Vagina (tissue), 2 donors: ENCODE data around the gene ENTREP3. TPM values are rescaled to one million over a fixed set of nuclear protein-coding genes. Genes with fewer than 3 reads are reported as not detected.

Experiments
- DNase-seq, 2 donors: peaks; one replicate each; pipeline ENCODE4 v3.0.0-alpha.2; 2017; ENCODE audit errors: extremely low spot score in 2 of 2
- H3K27ac ChIP-seq: fragments of 200-600 bp; sonication (generic); one replicate; pipeline ENCODE4 v1.5.1; 2019
- H3K27me3 ChIP-seq: fragments of 200-600 bp; sonication (generic); one replicate; pipeline ENCODE4 v1.5.1; 2019
- H3K36me3 ChIP-seq, 2 donors: fragments of 200-600 bp; sonication (generic); one replicate each; pipeline ENCODE4 v1.5.1; 2017 to 2019
- H3K4me1 ChIP-seq: fragments of 200-600 bp; sonication (generic); one replicate; pipeline ENCODE4 v1.5.1; 2019
- H3K4me3 ChIP-seq, 2 donors: fragments of 200-600 bp; sonication (generic); 1 replicate in 1 of 2; 2 replicates in 1 of 2; pipeline ENCODE4 v1.5.1; 2016 to 2019
- H3K9me3 ChIP-seq: fragments of 200-600 bp; sonication (generic); one replicate; pipeline ENCODE4 v1.5.1; 2019
- POLR2A ChIP-seq, 2 donors: fragments of 450-650 bp; IDR thresholded peaks; one replicate each; pipeline ENCODE4 v1.6.1; 2017; ENCODE audit warnings: antibody characterized with exemption in 2 of 2, mild to moderate bottlenecking in 2 of 2, moderate library complexity in 2 of 2
- POLR2AphosphoS5 ChIP-seq, 2 donors: sonication (generic); formaldehyde crosslinking; IDR thresholded peaks; one replicate each; pipeline ENCODE4 v1.9.0; 2017; ENCODE audit warnings: antibody characterized with exemption in 2 of 2, mild to moderate bottlenecking in 2 of 2, low read depth in 1 of 2; ENCODE audit not compliant: insufficient read depth in 1 of 2
- intact Hi-C: fragments of 100-400 bp; cut with DNase I; formaldehyde crosslinking; loops from one replicate; pipeline ENCODE4 v1.15.1; 2023
- total RNA-seq: library from RNA; depleted of rRNA; stranded (reverse); fragments of >200 nt; gene quantifications from one replicate; pipeline ENCODE4 v1.2.3, GENCODE V29; 2016
- TF ChIP-seq, protein P1 (sequence below), 3 experiments: fragments of 450-650 bp in 2 of 3; fragments of 200-600 bp in 1 of 3; sonication (generic) in 1 of 3; IDR thresholded peaks; one replicate each; pipeline ENCODE4 v1.5.1; 2017 to 2019; ENCODE audit warnings: antibody characterized with exemption in 3 of 3, mild to moderate bottlenecking in 2 of 3, moderate library complexity in 2 of 3

ENTREP3 gene
- total RNA-seq, 1 donor from 2014 or later, result 21.1 TPM

- peaks cover 20% of the 10 kb centered on the region for H3K4me1 ChIP-seq
- no peak overlapping the region for H3K4me3 ChIP-seq
Measured at GRCh38 chr1:155278689-155279160, 23.4 kb upstream of the ENTREP3 start.

GRCh38 chr1:155277902-155278688, 22.8 kb upstream of the ENTREP3 start:
- H3K4me3 ChIP-seq, result peak overlapping the region; percentile 59 to 65
- peaks cover 23% of the 10 kb centered on the region for H3K4me1 ChIP-seq
- no peaks in the 10 kb centered on the region for H3K9me3 ChIP-seq
- H3K27me3 ChIP-seq, result no peaks in the 10 kb centered on the region
- peak overlapping the region; percentile 61 for H3K27ac ChIP-seq
- intact Hi-C loops, result loop anchor here (5.0 kb wide), 1 partner anchor 44 kb away; the partner anchor contains the start of gene RUSC1
- no peaks in the 10 kb centered on the region for H3K36me3 ChIP-seq
- no peak for TF ChIP-seq POLR2A (IDR thresholded peaks at IDR 0.05)
- TF ChIP-seq, protein P1, sequence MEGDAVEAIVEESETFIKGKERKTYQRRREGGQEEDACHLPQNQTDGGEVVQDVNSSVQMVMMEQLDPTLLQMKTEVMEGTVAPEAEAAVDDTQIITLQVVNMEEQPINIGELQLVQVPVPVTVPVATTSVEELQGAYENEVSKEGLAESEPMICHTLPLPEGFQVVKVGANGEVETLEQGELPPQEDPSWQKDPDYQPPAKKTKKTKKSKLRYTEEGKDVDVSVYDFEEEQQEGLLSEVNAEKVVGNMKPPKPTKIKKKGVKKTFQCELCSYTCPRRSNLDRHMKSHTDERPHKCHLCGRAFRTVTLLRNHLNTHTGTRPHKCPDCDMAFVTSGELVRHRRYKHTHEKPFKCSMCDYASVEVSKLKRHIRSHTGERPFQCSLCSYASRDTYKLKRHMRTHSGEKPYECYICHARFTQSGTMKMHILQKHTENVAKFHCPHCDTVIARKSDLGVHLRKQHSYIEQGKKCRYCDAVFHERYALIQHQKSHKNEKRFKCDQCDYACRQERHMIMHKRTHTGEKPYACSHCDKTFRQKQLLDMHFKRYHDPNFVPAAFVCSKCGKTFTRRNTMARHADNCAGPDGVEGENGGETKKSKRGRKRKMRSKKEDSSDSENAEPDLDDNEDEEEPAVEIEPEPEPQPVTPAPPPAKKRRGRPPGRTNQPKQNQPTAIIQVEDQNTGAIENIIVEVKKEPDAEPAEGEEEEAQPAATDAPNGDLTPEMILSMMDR (IDR thresholded peaks at IDR 0.05), result peak in 1 of 3 experiments; percentile 16
- DNase-seq, result no peak

More at GRCh38 chr1:155278689-155279160, 23.4 kb upstream of the ENTREP3 start:
- DNase-seq, result no peak
- no peak overlapping the region for H3K27ac ChIP-seq
- no peaks in the 10 kb centered on the region for H3K36me3 ChIP-seq
- TF ChIP-seq POLR2AphosphoS5 (IDR thresholded peaks at IDR 0.05; ENCODE audit: insufficient read depth in 1 of 2, low read depth in 1 of 2), result no peak
- TF ChIP-seq, protein P1 (IDR thresholded peaks at IDR 0.05), result no peak
- TF ChIP-seq POLR2A (IDR thresholded peaks at IDR 0.05), result no peak
- no peaks in the 10 kb centered on the region for H3K9me3 ChIP-seq
- H3K27me3 ChIP-seq, result no peaks in the 10 kb centered on the region
- intact Hi-C loops, result loop anchor here (5.0 kb wide), 1 partner anchor 44 kb away; the partner anchor contains the start of gene RUSC1

- Histone ChIP-seq H3K36me3 (no peaks in the 10 kb centered on the region), H3K27me3 (no peaks in the 10 kb centered on the region), H3K4me3 (peak within 1 kb of the TSS; percentile 59 to 65), H3K4me1 (peaks cover 28% of the 10 kb centered on the region), H3K27ac (peak within 1 kb of the TSS; percentile 61), H3K9me3 (no peaks in the 10 kb centered on the region)
- intact Hi-C loops, result loop anchor here (5.0 kb wide), 1 partner anchor 45 kb away; the partner anchor contains the start of gene RUSC1
- peak; percentile 41 to 48 for TF ChIP-seq POLR2AphosphoS5 (IDR thresholded peaks at IDR 0.05; ENCODE audit: insufficient read depth in 1 of 2, low read depth in 1 of 2)
- TF ChIP-seq, protein P1 (IDR thresholded peaks at IDR 0.05), result peak; percentile 15 to 69 (median 49)
- no peak for TF ChIP-seq POLR2A (IDR thresholded peaks at IDR 0.05)
- no peak for DNase-seq
Measured at GRCh38 chr1:155277070-155277901, 22.0 kb upstream of the ENTREP3 start, which contains the start of gene HCN3. Gene HCN3 (plus strand): TSS chr1:155277463. CDS start chr1:155277591, 128 bp downstream.

- Histone ChIP-seq H3K27ac (peak within 1 kb of the TSS; percentile 93), H3K36me3 (peaks cover 5 to 23% of the 10 kb centered on the region in 2 donors), H3K4me1 (peaks cover 32% of the 10 kb centered on the region), H3K9me3 (no peaks in the 10 kb centered on the region), H3K27me3 (no peaks in the 10 kb centered on the region), H3K4me3 (peak within 1 kb of the TSS; percentile 81 to 83)
- TF ChIP-seq, protein P1 (IDR thresholded peaks at IDR 0.05), result peak in 1 of 3 experiments; percentile 45
- TF ChIP-seq POLR2AphosphoS5 (IDR thresholded peaks at IDR 0.05; ENCODE audit: insufficient read depth in 1 of 2, low read depth in 1 of 2) (peak; percentile 93), POLR2A (IDR thresholded peaks at IDR 0.05) (peak in 1 of 2 donors; percentile 82)
- DNase-seq, result peak in 1 of 2 donors; percentile 95
- intact Hi-C loops, result no loop called here
Measured at GRCh38 chr1:155273343-155274245, 18.3 kb upstream of the ENTREP3 start, which contains the start of gene CLK2. Gene CLK2 (minus strand): TSS chr1:155273504. CDS start chr1:155270977, 2,527 bp downstream.
